Esophagus muscularis mucosa (tissue), 4 donors: ENCODE data around the gene GMFB. TPM values are rescaled to one million over a fixed set of nuclear protein-coding genes. Genes with fewer than 3 reads are reported as not detected.

Source experiments
- DNase-seq: peaks from one replicate; pipeline ENCODE4 v3.0.0-alpha.2; 2017; ENCODE audit errors: extremely low spot score
- H3K27ac ChIP-seq, 4 donors: fragments of 200-600 bp; sonication (generic); replicated peaks in 1 of 4; 1 replicate in 3 of 4; 2 replicates in 1 of 4; pipeline ENCODE4 v1.5.1; 2016 to 2019; ENCODE audit warnings: mild to moderate bottlenecking in 1 of 4
- H3K27me3 ChIP-seq, 4 donors: fragments of 200-600 bp; sonication (generic); one replicate each; pipeline versions ENCODE4 v1.5.1 to v1.6.0; 2016 to 2019
- H3K36me3 ChIP-seq, 4 donors: fragments of 200-600 bp; sonication (generic); one replicate each; pipeline ENCODE4 v1.5.1; 2016 to 2019
- H3K4me1 ChIP-seq, 4 donors: fragments of 200-600 bp; sonication (generic); one replicate each; pipeline ENCODE4 v1.5.1; 2016 to 2019
- H3K4me3 ChIP-seq, 4 donors: fragments of 200-600 bp; sonication (generic); 1 replicate in 2 of 4; 2 replicates in 2 of 4; pipeline ENCODE4 v1.5.1; 2016 to 2019; ENCODE audit warnings: mild to moderate bottlenecking in 4 of 4, moderate library complexity in 1 of 4
- H3K9me3 ChIP-seq, 4 donors: fragments of 200-600 bp; sonication (generic); 1 replicate in 3 of 4; 2 replicates in 1 of 4; pipeline ENCODE4 v1.5.1; 2016 to 2019
- CTCF ChIP-seq, 3 experiments: fragments of 200-600 bp in 2 of 3; fragments of 450-650 bp in 1 of 3; sonication (generic) in 2 of 3; IDR thresholded peaks; one replicate each; pipeline ENCODE4 v1.5.1; 2017 to 2019; ENCODE audit warnings: antibody characterized with exemption in 3 of 3, mild to moderate bottlenecking in 2 of 3, moderate library complexity in 1 of 3
- EP300 ChIP-seq: sonication (generic); formaldehyde crosslinking; IDR thresholded peaks from one replicate; pipeline ENCODE4 v1.6.1; 2017; ENCODE audit warnings: antibody characterized with exemption
- POLR2A ChIP-seq: fragments of 450-650 bp; IDR thresholded peaks from one replicate; pipeline ENCODE4 v1.6.1; 2017; ENCODE audit warnings: antibody characterized with exemption, moderate library complexity, mild to moderate bottlenecking, low read depth
- POLR2AphosphoS5 ChIP-seq, 2 donors: sonication (generic); formaldehyde crosslinking; IDR thresholded peaks; one replicate each; pipeline ENCODE4 v1.6.1; 2017; ENCODE audit warnings: antibody characterized with exemption in 2 of 2
- WGBS: methylation state at CpG from one replicate; pipeline ENCODE4 v1.1.5; 2018; 5-methylcytosine and 5-hydroxymethylcytosine counted together
- intact Hi-C: fragments of 100-400 bp; cut with DNase I; formaldehyde crosslinking; loops from one replicate; pipeline ENCODE4 v1.15.1; 2023
- total RNA-seq, 4 donors: library from RNA; depleted of rRNA; stranded (reverse); fragments of >200 nt; gene quantifications; one replicate each; pipeline versions ENCODE4 v1.1.0 to v1.2.1, GENCODE V29; 2016

The GMFB gene
- total RNA-seq, 4 donors from 2014 or later: 21.4 to 49.4 (median 43.7) TPM

GRCh38 chr14:54490445-54491175 is 1.8 kb upstream of the GMFB start:
- WGBS: 42% methylated on average over 3 of the region's 3 CpGs
- TF ChIP-seq CTCF (IDR thresholded peaks at IDR 0.05): no peak
- no peak for TF ChIP-seq POLR2A
- TF ChIP-seq POLR2AphosphoS5 (IDR thresholded peaks at IDR 0.05): no peak
- no peak for TF ChIP-seq EP300
- intact Hi-C loops: no loop called here
- H3K27me3 ChIP-seq: no peaks in the 10 kb centered on the region
- no peak overlapping the region for H3K4me3 ChIP-seq
- H3K36me3 ChIP-seq: no peaks in the 10 kb centered on the region
- H3K9me3 ChIP-seq: no peaks in the 10 kb centered on the region
- no peak overlapping the region for H3K27ac ChIP-seq
- peaks cover 24 to 36% (median 33%) of the 10 kb centered on the region in 4 donors for H3K4me1 ChIP-seq
- DNase-seq: no peak

- Histone ChIP-seq H3K36me3 (no peaks in the 10 kb centered on the region), H3K4me3 (peak overlapping the region; percentile 73 to 98 (median 80)), H3K27ac (peak overlapping the region; percentile 91 to 96 (median 95)), H3K27me3 (no peaks in the 10 kb centered on the region), H3K4me1 (peaks cover 24 to 41% (median 37%) of the 10 kb centered on the region in 4 donors), H3K9me3 (no peaks in the 10 kb centered on the region)
- WGBS: 89% methylated on average over 4 of the region's 4 CpGs
- intact Hi-C loops: loop anchor here (2.0 kb wide), 2 partner anchors 19 to 49 kb away; partner anchors contain the start of genes CGRRF1 and CNIH1
- no peak for DNase-seq
- TF ChIP-seq POLR2A (no peak), POLR2AphosphoS5 (IDR thresholded peaks at IDR 0.05) (no peak), CTCF (IDR thresholded peaks at IDR 0.05) (no peak), EP300 (no peak)
Observed at GRCh38 chr14:54489731-54490444, 1.1 kb upstream of the GMFB start.

- 15% methylated on average over 5 of the region's 5 CpGs for WGBS
- intact Hi-C loops: loop anchor here (2.0 kb wide), 2 partner anchors 20 to 48 kb away; partner anchors contain the start of genes CGRRF1 and CNIH1
Observed at GRCh38 chr14:54489318-54489683, 521 bp upstream of the GMFB start.

GRCh38 chr14:54488318-54488645 is 498 bp downstream of the GMFB start:
- peaks cover 33 to 49% (median 39%) of the 10 kb centered on the region in 4 donors for H3K4me1 ChIP-seq
- H3K9me3 ChIP-seq: no peaks in the 10 kb centered on the region
- intact Hi-C loops: loop anchor here (2.0 kb wide), 2 partner anchors 21 to 47 kb away; partner anchors contain the start of genes CGRRF1 and CNIH1
- no peaks in the 10 kb centered on the region for H3K27me3 ChIP-seq
- peak overlapping the region; percentile 73 to 98 (median 80) for H3K4me3 ChIP-seq
- TF ChIP-seq POLR2AphosphoS5 (IDR thresholded peaks at IDR 0.05): no peak
- TF ChIP-seq CTCF (IDR thresholded peaks at IDR 0.05): no peak
- no peak for TF ChIP-seq POLR2A
- no peak for TF ChIP-seq EP300
- DNase-seq: no peak
- peak overlapping the region; percentile 91 to 96 (median 95) for H3K27ac ChIP-seq
- H3K36me3 ChIP-seq: peaks cover 0 to under 1% (median 0%) of the 10 kb centered on the region in 4 donors
- WGBS: 0% methylated on average over 9 of the region's 9 CpGs

More at GRCh38 chr14:54489318-54489683, 521 bp upstream of the GMFB start:
- Histone ChIP-seq H3K4me3 (peak overlapping the region; percentile 73 to 98 (median 80)), H3K36me3 (no peaks in the 10 kb centered on the region), H3K27me3 (no peaks in the 10 kb centered on the region), H3K27ac (peak overlapping the region; percentile 91 to 96 (median 95)), H3K9me3 (no peaks in the 10 kb centered on the region), H3K4me1 (peaks cover 27 to 46% (median 38%) of the 10 kb centered on the region in 4 donors)
- no peak for DNase-seq
- no peak for TF ChIP-seq POLR2A
- TF ChIP-seq EP300: no peak
- peak in 2 of 3 experiments; percentile 2 to 7 for TF ChIP-seq CTCF (IDR thresholded peaks at IDR 0.05)
- TF ChIP-seq POLR2AphosphoS5 (IDR thresholded peaks at IDR 0.05): no peak
